ENCODE measurements around the gene TBC1D10B. TPM values are rescaled to one million over a fixed set of nuclear protein-coding genes. Genes with fewer than 3 reads are reported as not detected.

TBC1D10B gene
- polyA plus RNA-seq, 1 experiment, result 16.5 TPM

GRCh38 chr16:30351001-30351441 lies 19.3 kb downstream of the TBC1D10B start:
- ChIA-PET POLR2A (no interaction called here), CTCF (no interaction called here)
- no peaks in the 10 kb centered on the region for H3K27me3 ChIP-seq (ENCODE audit: control insufficient read depth, insufficient read depth, low read length)
- no peak for TF ChIP-seq CTCF (IDR thresholded peaks at IDR 0.05; ENCODE audit: insufficient read depth, low read depth, low read length)
- H3K36me3 ChIP-seq (ENCODE audit: control insufficient read depth, insufficient read depth, low read length), result peaks cover 6% of the 10 kb centered on the region; the same call in 1 of the 2 replicates
- no peak overlapping the region for H3K4me3 ChIP-seq (ENCODE audit: low read depth, low read length)
- DNase-seq (ENCODE audit: low read depth), result no peak

- ChIA-PET CTCF (interaction anchor here (0.6 kb wide), 1 partner anchor 24 kb away, joined by 3 read pairs; no protein-coding TSS in a partner anchor), POLR2A (interaction anchor here (0.6 kb wide), 2 partner anchors 21 to 68 kb away, joined by 3 to 4 read pairs; no protein-coding TSS in a partner anchor)
- Histone ChIP-seq H3K27me3 (ENCODE audit: control insufficient read depth, insufficient read depth, low read length) (no peaks in the 10 kb centered on the region), H3K4me3 (ENCODE audit: low read depth, low read length) (no peak overlapping the region), H3K36me3 (ENCODE audit: control insufficient read depth, insufficient read depth, low read length) (peaks cover 6% of the 10 kb centered on the region; the same call in 1 of the 2 replicates)
- DNase-seq (ENCODE audit: low read depth), result no peak
- no peak for TF ChIP-seq CTCF (IDR thresholded peaks at IDR 0.05; ENCODE audit: insufficient read depth, low read depth, low read length)
Observed at GRCh38 chr16:30350134-30350871, 20.0 kb downstream of the TBC1D10B start.

- no peak for DNase-seq (ENCODE audit: low read depth)
- POLR2A ChIA-PET, result no interaction called here
- Histone ChIP-seq H3K4me3 (ENCODE audit: low read depth, low read length) (no peak overlapping the region), H3K27me3 (ENCODE audit: control insufficient read depth, insufficient read depth, low read length) (no peaks in the 10 kb centered on the region), H3K36me3 (ENCODE audit: control insufficient read depth, insufficient read depth, low read length) (peaks cover 6% of the 10 kb centered on the region; the same call in 1 of the 2 replicates)
- no peak for TF ChIP-seq CTCF (IDR thresholded peaks at IDR 0.05; ENCODE audit: insufficient read depth, low read depth, low read length)
- CTCF ChIA-PET, result no interaction called here
Observed at GRCh38 chr16:30349675-30350074, 20.6 kb downstream of the TBC1D10B start.

GRCh38 chr16:30348929-30349328 lies 21.4 kb downstream of the TBC1D10B start:
- H3K4me3 ChIP-seq (ENCODE audit: low read depth, low read length), result no peak overlapping the region
- peaks cover 6% of the 10 kb centered on the region; the same call in 1 of the 2 replicates for H3K36me3 ChIP-seq (ENCODE audit: control insufficient read depth, insufficient read depth, low read length)
- CTCF ChIA-PET, result no interaction called here
- no peak for TF ChIP-seq CTCF (IDR thresholded peaks at IDR 0.05; ENCODE audit: insufficient read depth, low read depth, low read length)
- POLR2A ChIA-PET, result no interaction called here
- no peak for DNase-seq (ENCODE audit: low read depth)
- no peaks in the 10 kb centered on the region for H3K27me3 ChIP-seq (ENCODE audit: control insufficient read depth, insufficient read depth, low read length)

- ChIA-PET POLR2A (no interaction called here), CTCF (no interaction called here)
- H3K4me3 ChIP-seq (ENCODE audit: low read depth, low read length), result no peak overlapping the region
- TF ChIP-seq CTCF (IDR thresholded peaks at IDR 0.05; ENCODE audit: insufficient read depth, low read depth, low read length), result no peak
- no peaks in the 10 kb centered on the region for H3K27me3 ChIP-seq (ENCODE audit: control insufficient read depth, insufficient read depth, low read length)
- peaks cover 3% of the 10 kb centered on the region; the same call in 1 of the 2 replicates for H3K36me3 ChIP-seq (ENCODE audit: control insufficient read depth, insufficient read depth, low read length)
- DNase-seq (ENCODE audit: low read depth), result no peak
Observed at GRCh38 chr16:30348113-30348512, 22.2 kb downstream of the TBC1D10B start.

All from BJ (cell line).